ENCODE data around the gene TAS2R46.

DNA sequence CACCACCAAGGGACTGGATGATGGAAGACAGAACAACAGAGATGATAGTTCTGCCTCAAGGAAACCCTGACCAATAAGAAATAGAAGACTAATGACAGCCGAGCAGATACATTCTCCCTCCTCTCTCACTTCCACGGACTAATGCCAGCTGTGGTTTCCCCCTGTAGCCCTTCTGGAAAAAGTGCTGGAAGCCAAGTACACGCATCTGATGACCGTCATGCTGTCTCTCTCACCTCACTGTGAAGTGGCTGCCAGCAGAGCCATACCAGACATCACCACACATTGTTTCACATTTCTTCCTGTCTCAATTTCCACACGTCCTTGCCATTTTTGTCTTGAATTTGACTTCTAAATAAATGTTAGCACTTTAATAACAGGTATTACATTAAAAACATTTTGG lies 27.2 kb upstream of the TAS2R46 start:
- TF ChIP-seq POLR2A (IDR thresholded peaks at IDR 0.05; ENCODE audit: low read depth, low read length) (no peak), TAF1 (IDR thresholded peaks at IDR 0.05; ENCODE audit: low read depth, low read length) (no peak), POLR2AphosphoS5 (IDR thresholded peaks at IDR 0.05; ENCODE audit: low read depth, low read length) (no peak)

Measured in GM12891 (cell line).